Cerebellar cortex (tissue), 1 donor: Measurements from ENCODE around the gene CFAP107.
"Not testable (repeated sequence)": the region's sequence is repeated elsewhere in the genome, so short reads cannot be mapped to it uniquely, and the experiment has no call there.

Experiments
- DNase-seq: peaks from one replicate; pipeline ENCODE4 v3.0.0-alpha.2; 2015; ENCODE audit warnings: low spot score

Gene CFAP107

GRCh38 chr1:12778061-12778460 is 32.1 kb downstream of the CFAP107 start:
- DNase-seq, result no peak

- no peak for DNase-seq
Observed at GRCh38 chr1:12778907-12779306, 32.9 kb downstream of the CFAP107 start.

GRCh38 chr1:12781488-12781887 is 35.5 kb downstream of the CFAP107 start:
- not testable (repeated sequence) for DNase-seq

GRCh38 chr1:12783783-12784182 is 37.8 kb downstream of the CFAP107 start:
- not testable (repeated sequence) for DNase-seq

GRCh38 chr1:12784729-12785128 is 38.7 kb downstream of the CFAP107 start:
- not testable (repeated sequence) for DNase-seq

- DNase-seq, result not testable (repeated sequence)
Observed at GRCh38 chr1:12791097-12791496, 45.1 kb downstream of the CFAP107 start, which contains the start of gene PRAMEF1. PRAMEF1 (plus strand) TSS chr1:12791397; CDS start chr1:12793228, 1,831 bp downstream.

GRCh38 chr1:12798911-12799310 is 52.9 kb downstream of the CFAP107 start:
- DNase-seq, result no peak

GRCh38 chr1:12799730-12800129 is 53.7 kb downstream of the CFAP107 start:
- DNase-seq, result no peak

GRCh38 chr1:12809933-12810332 is 63.9 kb downstream of the CFAP107 start:
- DNase-seq, result no peak

GRCh38 chr1:12810691-12811408 is 64.8 kb downstream of the CFAP107 start:
- DNase-seq, result no peak

GRCh38 chr1:12811409-12811784 is 65.4 kb downstream of the CFAP107 start:
- DNase-seq, result no peak
